22Rv1 (cell line): ENCODE measurements around the gene ESR1.

Source experiments
- CTCF ChIP-seq: fragments of 450-650 bp; IDR thresholded peaks from 2 replicates; pipeline ENCODE4 v1.5.1; 2017; ENCODE audit warnings: mild to moderate bottlenecking
- ZFX ChIP-seq: fragments of 450-650 bp; IDR thresholded peaks from 2 replicates; pipeline ENCODE4 v1.6.1; 2017; ENCODE audit warnings: antibody characterized with exemption, borderline replicate concordance

GRCh38 chr6:152089992-152090391 lies 282.5 kb downstream of the ESR1 start:
- TF ChIP-seq CTCF = no peak
- TF ChIP-seq ZFX = no peak
